ENCODE results near the gene BCAN.

DNA sequence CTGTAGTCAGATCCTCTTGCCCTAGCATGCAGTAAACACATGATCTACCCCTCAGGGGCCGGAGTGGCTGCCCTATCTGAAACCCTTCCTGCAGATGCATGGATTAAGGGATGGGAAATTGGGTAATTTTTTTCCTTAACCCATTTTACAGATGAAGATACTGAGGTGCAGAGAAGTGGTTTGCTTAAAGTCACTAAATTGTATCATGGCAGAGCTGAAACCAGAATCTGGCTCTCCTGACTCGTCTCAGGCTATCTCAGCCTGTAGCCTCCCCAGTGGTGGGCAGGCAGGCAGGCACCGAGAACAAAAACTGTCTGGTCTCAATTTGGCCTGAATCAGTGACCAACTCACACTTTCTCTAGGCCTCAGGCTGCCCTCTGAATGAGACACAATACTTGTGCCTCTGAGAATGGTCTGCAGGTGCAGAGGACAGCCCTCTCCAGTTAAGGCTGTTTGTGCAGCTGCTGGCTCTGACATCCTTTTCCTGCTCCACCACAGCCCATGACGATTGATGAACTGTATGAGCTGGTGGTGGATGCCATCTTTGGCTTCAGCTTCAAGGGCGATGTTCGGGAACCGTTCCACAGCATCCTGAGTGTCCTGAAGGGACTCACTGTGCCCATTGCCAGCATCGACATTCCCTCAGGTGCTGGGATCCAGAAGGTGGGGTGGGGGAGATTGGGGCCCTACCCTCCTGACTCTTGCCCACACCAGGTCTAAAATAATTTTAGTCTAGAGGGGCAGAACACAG is 48.8 kb upstream of the BCAN start:
- TF ChIP-seq CTCF (IDR thresholded peaks at IDR 0.05) (no peak), POLR2A (IDR thresholded peaks at IDR 0.05) (no peak)
